T-helper 17 cell (primary cell): ENCODE results near the gene ESM1. TPM values are rescaled to one million over a fixed set of nuclear protein-coding genes. Genes with fewer than 3 reads are reported as not detected.
"Not testable (repeated sequence)": the region's sequence is repeated elsewhere in the genome, so short reads cannot be mapped to it uniquely, and the experiment has no call there.

Source experiments
- ATAC-seq: fragments of 150-1000 bp; cut with Tn5 transposase; 2 replicates; pipeline ENCODE4 v1.10.0; 2021; ENCODE audit warnings: mild to moderate bottlenecking, moderate library complexity
- DNase-seq, 3 donors: peaks; one replicate each; pipeline versions ENCODE4 v3.0.0 to v3.0.0-alpha.2; 2020 to 2021
- H3K9me3 ChIP-seq: one replicate; pipeline ENCODE4 v1.7.0; 2013; ENCODE audit warnings: low read length, mild to moderate bottlenecking; ENCODE audit not compliant: control insufficient read depth, poor library complexity, severe bottlenecking
- H3K27ac Mint-ChIP-seq: one replicate; pipeline ENCODE4 v1.8.0; 2022; ENCODE audit warnings: mild to moderate bottlenecking, moderate library complexity, mixed read lengths
- H3K27me3 Mint-ChIP-seq: one replicate; pipeline ENCODE4 v1.8.0; 2022; ENCODE audit warnings: mixed read lengths
- H3K36me3 Mint-ChIP-seq: one replicate; pipeline ENCODE4 v1.8.0; 2022; ENCODE audit warnings: low read depth, mixed read lengths
- H3K4me1 Mint-ChIP-seq: one replicate; pipeline ENCODE4 v1.8.0; 2022; ENCODE audit warnings: mild to moderate bottlenecking, mixed read lengths
- H3K4me3 Mint-ChIP-seq: one replicate; pipeline ENCODE4 v1.8.0; 2022; ENCODE audit warnings: mild to moderate bottlenecking, moderate library complexity, mixed read lengths
- total RNA-seq, 4 donors: library from RNA in 2 of 4; stranded (reverse) in 2 of 4; gene quantifications; one replicate each; pipeline ENCODE4 v1.2.3 and lab custom pipeline; 2022 to 2026

The ESM1 gene, protein sequence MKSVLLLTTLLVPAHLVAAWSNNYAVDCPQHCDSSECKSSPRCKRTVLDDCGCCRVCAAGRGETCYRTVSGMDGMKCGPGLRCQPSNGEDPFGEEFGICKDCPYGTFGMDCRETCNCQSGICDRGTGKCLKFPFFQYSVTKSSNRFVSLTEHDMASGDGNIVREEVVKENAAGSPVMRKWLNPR
- total RNA-seq (not detected), total RNA-seq (lab: John Stamatoyannopoulos, UW) (0.30 to 0.35 reads per million in 2 donors)

DNA sequence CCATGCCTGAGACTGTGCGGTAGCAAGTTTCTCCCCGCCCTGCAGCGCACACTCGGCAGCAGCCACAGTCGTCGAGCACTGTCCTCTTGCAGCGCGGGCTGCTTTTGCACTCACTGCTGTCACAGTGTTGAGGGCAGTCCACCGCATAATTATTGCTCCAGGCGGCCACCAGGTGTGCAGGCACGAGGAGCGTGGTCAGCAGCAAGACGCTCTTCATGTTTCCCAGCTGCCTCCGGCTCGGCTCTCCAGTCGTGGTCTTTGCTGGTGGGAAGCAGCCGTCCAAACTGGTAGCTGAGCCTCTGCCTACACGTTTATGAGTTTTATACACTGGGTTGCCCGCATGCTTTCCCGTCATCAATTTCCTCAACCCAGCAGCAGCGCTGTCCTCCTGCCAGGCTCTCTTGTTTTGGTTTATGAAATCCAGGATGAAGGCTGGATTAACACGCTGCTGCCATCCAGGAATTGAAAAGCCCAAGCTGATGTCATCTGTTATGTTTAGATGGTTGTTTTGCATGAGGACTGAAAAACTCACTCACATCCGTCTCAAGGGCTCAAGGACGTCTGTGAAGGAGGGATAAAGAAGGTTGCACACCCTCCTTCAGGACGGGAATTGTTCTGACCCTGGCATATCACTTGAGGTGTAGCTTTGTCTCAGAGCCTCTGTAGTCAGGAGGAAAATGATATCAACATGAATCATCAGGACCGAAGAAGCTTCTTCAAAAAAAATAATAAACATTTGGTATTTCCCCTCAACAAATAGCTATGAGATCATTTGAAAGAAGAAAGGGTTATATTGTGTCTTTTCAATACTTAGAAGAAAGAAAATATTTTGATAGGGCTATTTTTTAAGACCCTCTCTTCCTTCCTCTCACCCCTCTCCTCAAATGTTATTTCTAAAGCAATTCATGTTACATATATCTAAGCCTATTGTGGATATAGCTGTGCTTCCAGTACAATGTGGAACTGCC is at the start of gene ESM1:
TSS of gene ESM1 (minus strand) at position 293 of the 968 bp plus-strand sequence. CDS start at position 217, 76 bp downstream.
- peak; percentile 27 for ATAC-seq
- Mint-ChIP-seq H3K36me3 (no peaks in the 10 kb centered on the region), H3K4me3 (peak within 1 kb of the TSS; percentile 63), H3K4me1 (peaks cover 37% of the 10 kb centered on the region), H3K27me3 (peaks cover 12% of the 10 kb centered on the region), H3K27ac (peak within 1 kb of the TSS; percentile 80)
- no peak for DNase-seq
- no peaks in the 10 kb centered on the region for H3K9me3 ChIP-seq

DNA sequence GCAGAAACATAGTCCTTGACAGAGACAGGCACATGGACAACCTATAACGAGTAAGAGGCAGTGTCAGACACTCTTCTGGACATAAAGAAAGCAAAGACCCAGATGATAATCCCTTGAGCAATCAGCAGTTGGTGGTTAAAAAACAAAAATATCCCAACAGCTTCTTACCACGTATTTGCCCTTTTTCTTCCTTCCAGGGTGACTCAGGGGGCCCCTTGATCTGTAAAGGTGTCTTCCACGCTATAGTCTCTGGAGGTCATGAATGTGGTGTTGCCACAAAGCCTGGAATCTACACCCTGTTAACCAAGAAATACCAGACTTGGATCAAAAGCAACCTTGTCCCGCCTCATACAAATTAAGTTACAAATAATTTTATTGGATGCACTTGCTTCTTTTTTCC is 48.2 kb upstream of the ESM1 start:
- H3K4me1 Mint-ChIP-seq: peaks cover 31% of the 10 kb centered on the region

DNA sequence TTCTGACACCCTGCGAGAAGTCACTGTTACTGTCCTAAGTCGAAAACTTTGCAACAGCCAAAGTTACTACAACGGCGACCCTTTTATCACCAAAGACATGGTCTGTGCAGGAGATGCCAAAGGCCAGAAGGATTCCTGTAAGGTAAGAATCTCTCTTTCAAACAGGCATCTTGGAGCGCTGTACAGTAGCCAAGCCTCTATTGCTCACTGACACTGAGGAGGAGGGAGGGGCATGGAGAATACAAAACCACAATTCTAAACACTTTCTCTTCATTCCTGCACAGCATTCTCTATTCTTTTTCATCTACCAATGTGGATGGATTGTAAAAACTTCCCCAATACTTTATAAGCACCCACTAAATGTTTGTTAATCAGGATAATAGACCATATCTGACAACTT is 46.1 kb upstream of the ESM1 start:
- no peaks in the 10 kb centered on the region for H3K9me3 ChIP-seq
- Mint-ChIP-seq H3K36me3 (no peaks in the 10 kb centered on the region), H3K4me1 (peaks cover 30% of the 10 kb centered on the region), H3K4me3 (no peak overlapping the region), H3K27ac (no peak overlapping the region), H3K27me3 (no peaks in the 10 kb centered on the region)
- DNase-seq (no peak), ATAC-seq (no peak)

More for the DNA sequence above, 48.2 kb upstream of the ESM1 start:
- ATAC-seq (no peak), DNase-seq (no peak)
- H3K9me3 ChIP-seq: no peaks in the 10 kb centered on the region
- Mint-ChIP-seq H3K36me3 (no peaks in the 10 kb centered on the region), H3K4me3 (no peak overlapping the region), H3K27me3 (no peaks in the 10 kb centered on the region), H3K27ac (no peak overlapping the region)

DNA sequence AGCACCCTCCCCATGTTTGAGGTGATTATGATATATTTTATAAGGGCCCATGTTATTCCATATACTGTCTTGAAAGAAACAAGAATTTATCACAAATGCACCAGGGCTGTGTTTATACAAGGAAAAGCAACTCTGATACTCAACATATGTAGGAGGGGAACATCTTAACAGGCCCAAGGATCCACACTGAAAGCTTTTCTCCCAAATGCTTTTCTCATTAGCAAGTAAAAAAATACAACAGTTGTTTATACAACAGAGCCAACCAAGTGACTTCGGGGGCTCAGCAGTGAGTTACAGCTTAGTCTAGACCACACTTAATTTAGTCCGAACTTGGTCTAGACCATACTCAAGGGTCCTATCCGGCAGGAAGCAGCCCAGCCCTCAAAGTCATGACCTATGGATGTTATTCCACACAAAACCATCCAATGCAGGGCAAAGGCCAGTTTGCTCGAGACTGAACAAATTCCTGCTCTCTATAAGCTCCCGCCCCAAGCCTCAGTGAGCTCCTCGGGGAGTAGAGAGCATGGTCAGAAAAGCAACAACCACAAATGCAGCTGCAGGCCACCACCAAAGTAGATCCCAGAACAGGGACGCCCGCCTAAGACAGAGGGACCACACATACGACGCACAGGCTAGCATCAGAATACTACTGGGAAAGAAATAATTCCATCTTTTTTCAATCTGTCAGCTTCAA is 45.4 kb upstream of the ESM1 start:
- Mint-ChIP-seq H3K27me3 (no peaks in the 10 kb centered on the region), H3K4me1 (peaks cover 31% of the 10 kb centered on the region), H3K36me3 (no peaks in the 10 kb centered on the region), H3K27ac (no peak overlapping the region), H3K4me3 (no peak overlapping the region)
- H3K9me3 ChIP-seq: no peaks in the 10 kb centered on the region
- ATAC-seq: no peak
- no peak for DNase-seq

DNA sequence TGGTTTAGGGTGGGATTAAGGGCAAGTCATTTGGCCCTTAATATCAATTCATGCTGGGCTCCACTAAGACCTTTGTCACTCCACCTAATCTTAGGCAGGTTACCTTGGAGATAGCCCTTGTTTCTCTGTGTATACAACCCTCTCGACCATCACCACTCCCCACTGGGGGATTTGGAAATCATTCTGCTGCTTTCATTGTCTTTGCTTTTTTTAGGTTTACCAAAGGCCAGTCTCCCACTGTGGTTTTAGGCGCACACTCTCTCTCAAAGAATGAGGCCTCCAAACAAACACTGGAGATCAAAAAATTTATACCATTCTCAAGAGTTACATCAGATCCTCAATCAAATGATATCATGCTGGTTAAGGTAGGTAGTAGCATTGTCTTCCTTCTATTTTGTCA is 44.8 kb upstream of the ESM1 start:
- H3K9me3 ChIP-seq: no peaks in the 10 kb centered on the region
- Mint-ChIP-seq H3K36me3 (no peaks in the 10 kb centered on the region), H3K27ac (no peak overlapping the region), H3K4me1 (peaks cover 35% of the 10 kb centered on the region), H3K4me3 (no peak overlapping the region), H3K27me3 (no peaks in the 10 kb centered on the region)
- ATAC-seq (no peak), DNase-seq (no peak)

DNA sequence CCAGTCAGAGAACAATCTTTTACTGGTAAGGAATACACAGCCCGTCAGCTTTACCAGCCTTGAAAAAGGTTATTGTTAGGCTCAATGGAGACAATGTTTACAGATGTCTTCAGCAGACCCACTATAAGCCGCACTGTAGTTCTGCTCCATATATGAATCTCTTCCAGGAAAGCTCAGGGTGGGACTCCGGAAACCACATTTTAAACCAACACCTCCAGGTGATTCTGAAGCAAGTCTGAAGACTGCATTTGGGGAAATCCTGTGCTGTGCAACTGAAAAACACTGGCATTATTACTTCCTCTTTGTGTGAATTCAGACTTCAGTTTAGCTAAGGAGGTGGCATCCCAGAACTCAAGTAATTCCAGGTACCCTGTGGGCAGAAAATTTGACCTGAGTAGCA is 42.2 kb upstream of the ESM1 start:
- H3K4me3 Mint-ChIP-seq: peak overlapping the region; percentile 64
- H3K4me1 Mint-ChIP-seq: peaks cover 42% of the 10 kb centered on the region
- peak; percentile 84 for ATAC-seq
- no peaks in the 10 kb centered on the region for H3K36me3 Mint-ChIP-seq
- no peaks in the 10 kb centered on the region for H3K9me3 ChIP-seq
- DNase-seq: no peak
- peak overlapping the region; percentile 27 for H3K27ac Mint-ChIP-seq
- no peaks in the 10 kb centered on the region for H3K27me3 Mint-ChIP-seq

DNA sequence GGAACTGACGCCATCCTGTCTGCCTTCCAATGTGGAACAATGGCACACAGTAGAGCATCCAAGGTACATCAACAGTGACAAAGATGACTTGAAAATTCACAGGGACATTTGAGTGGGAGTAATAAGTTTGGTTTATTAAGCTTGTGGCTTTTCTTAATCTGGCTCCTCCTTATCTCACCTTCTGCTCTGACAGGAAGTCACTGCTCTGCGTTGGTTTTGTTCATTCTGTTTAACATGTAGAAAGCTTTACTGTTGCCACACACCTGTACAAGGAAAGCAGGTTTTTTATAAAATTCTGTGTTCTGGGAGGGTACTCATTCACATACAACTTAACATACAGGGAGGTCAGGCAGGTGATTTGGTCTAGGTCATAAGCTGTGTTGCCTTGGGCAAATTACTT is 37.1 kb upstream of the ESM1 start:
- H3K4me1 Mint-ChIP-seq: peaks cover 36% of the 10 kb centered on the region
- H3K9me3 ChIP-seq: no peaks in the 10 kb centered on the region
- no peak overlapping the region for H3K27ac Mint-ChIP-seq
- H3K4me3 Mint-ChIP-seq: no peak overlapping the region
- no peaks in the 10 kb centered on the region for H3K27me3 Mint-ChIP-seq
- ATAC-seq (peak; percentile 55), DNase-seq (no peak)
- no peaks in the 10 kb centered on the region for H3K36me3 Mint-ChIP-seq

DNA sequence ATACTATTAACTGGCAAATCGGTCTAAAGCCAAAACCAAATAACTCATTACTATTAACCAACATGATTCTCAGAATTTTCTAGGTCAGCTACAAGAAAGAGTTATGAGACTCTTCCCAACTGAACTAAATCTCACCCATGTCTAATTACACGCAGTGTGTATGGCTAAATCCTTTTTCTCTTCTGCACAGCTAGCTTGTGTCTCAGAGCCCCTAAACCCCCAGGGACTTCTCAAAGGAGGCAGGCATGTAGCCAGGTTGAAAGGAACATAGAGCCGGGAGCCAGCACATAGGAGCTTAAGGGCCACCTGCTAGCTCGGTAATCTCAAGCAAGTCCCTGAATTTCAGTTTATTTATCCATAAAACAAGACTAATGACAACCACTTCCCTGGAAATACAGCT is 36.4 kb upstream of the ESM1 start:
- no peaks in the 10 kb centered on the region for H3K9me3 ChIP-seq
- Mint-ChIP-seq H3K4me3 (no peak overlapping the region), H3K27me3 (no peaks in the 10 kb centered on the region), H3K36me3 (no peaks in the 10 kb centered on the region), H3K27ac (no peak overlapping the region), H3K4me1 (peaks cover 30% of the 10 kb centered on the region)
- no peak for ATAC-seq
- DNase-seq: no peak

DNA sequence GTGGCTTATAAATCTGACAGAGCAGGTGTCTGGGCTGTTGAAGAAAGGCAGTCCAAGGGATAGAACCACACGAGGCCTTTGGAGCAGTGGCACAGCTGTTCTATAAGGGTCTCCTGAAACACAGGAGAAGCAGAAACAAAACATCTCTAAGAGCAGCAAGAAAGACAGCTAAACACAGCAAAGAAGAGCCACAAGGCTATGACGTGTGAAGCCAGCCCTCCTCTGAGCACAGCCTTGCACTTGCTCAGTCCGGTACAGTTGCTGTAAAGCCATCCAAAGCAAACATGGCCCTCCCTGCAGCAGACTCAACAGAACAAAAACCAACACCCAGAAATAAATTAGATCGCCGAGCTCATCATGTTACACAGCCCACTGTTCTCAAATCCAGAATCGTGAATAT is 36.0 kb upstream of the ESM1 start:
- Mint-ChIP-seq H3K4me1 (peaks cover 27% of the 10 kb centered on the region), H3K27me3 (no peaks in the 10 kb centered on the region), H3K36me3 (no peaks in the 10 kb centered on the region), H3K27ac (no peak overlapping the region), H3K4me3 (no peak overlapping the region)
- DNase-seq (no peak), ATAC-seq (no peak)
- no peaks in the 10 kb centered on the region for H3K9me3 ChIP-seq

DNA sequence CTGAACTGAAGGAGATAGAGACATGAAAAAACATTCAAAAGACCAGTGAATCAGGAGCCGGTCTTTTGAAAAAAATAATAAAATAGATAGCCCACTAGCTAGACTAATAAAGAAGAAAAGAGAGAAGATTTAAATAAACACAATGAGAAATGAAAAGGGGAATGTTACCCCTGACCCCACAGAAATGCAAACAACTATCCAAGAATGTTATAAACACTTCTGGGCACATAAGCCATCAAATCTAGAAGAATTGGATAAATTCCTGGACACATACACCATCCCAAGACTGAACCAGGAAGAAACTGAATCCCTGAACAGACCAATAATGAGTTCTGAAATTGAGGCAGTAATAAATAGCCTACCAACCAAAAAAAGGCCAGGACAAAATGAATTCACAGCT is 24.8 kb upstream of the ESM1 start:
- H3K4me1 Mint-ChIP-seq, H3K36me3 Mint-ChIP-seq, H3K4me3 Mint-ChIP-seq, DNase-seq, H3K27me3 Mint-ChIP-seq, H3K9me3 ChIP-seq, ATAC-seq, H3K27ac Mint-ChIP-seq: not testable (repeated sequence)

DNA sequence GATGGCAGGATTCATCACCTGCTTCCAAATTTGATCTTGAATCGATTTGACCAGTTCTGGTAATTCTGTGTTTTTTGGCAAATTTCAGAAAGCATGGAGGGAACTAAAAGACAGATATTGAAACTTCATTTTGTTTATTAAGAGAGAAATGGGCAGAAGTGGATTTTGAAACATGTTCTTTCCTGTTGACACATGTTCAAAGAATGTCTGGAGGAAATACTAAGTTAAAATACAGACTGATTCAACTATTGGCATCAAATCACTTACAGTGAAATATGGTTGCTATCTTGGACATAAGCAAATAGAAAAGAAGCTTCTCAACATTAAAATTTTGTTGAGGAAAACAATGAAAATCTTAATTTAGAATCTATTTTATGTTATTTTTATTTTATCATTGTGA is 19.3 kb upstream of the ESM1 start:
- peaks cover 26% of the 10 kb centered on the region for H3K4me1 Mint-ChIP-seq

DNA sequence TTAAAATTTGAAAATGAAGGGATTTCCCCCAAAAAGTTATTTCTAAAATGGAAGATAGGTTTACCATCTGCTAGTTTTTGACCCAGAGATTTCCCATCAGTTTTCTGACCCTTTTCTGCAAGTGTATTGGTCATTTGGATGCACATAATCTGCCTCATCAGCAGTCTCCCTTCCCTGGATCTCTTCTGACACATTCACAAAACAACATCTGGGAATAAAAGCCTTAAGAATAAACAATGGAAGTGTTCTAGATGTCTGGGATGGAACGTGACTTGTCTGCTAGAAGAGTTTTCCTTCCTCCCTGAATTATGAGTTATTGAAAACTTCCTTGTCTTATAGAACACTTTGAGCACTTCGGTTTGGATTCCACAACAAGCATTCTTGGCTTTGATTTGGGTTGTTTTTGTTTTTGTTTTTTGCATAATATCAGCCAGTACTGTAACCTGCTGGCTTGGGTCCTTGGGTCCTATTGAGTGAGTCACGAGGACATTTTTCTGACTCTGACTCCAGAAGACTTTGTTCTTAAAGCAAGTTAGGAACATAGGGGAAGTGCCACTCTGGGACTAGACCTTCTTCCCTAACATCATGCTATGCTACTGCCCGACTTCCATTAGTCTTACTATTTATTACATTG is 18.2 kb upstream of the ESM1 start:
- H3K9me3 ChIP-seq: no peaks in the 10 kb centered on the region
- no peak overlapping the region for H3K27ac Mint-ChIP-seq
- no peak for DNase-seq
- peaks cover 3% of the 10 kb centered on the region for H3K36me3 Mint-ChIP-seq
- ATAC-seq: no peak
- no peak overlapping the region for H3K4me3 Mint-ChIP-seq
- peaks cover 29% of the 10 kb centered on the region for H3K4me1 Mint-ChIP-seq
- no peaks in the 10 kb centered on the region for H3K27me3 Mint-ChIP-seq

More for the DNA sequence above, 19.3 kb upstream of the ESM1 start:
- Mint-ChIP-seq H3K27ac (no peak overlapping the region), H3K27me3 (no peaks in the 10 kb centered on the region), H3K4me3 (no peak overlapping the region), H3K36me3 (peaks cover 3% of the 10 kb centered on the region)
- H3K9me3 ChIP-seq: no peaks in the 10 kb centered on the region
- DNase-seq (no peak), ATAC-seq (no peak)

DNA sequence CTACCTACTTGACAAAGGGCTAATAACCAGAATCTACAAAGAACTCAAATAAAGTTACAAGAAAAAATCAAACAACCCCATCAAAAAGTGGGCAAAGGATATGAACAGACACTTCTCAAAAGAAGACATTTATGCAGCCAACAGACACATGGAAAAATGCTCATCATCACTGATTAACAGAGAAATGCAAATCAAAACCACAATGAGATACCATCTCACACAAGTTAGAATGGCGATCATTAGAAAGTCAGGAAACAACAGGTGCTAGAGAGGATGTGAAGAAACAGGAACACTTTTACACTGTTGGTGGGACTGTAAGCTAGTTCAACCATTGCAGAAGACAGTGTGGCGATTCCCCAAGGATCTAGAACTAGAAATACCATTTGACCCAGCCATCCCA is 16.8 kb upstream of the ESM1 start:
- Mint-ChIP-seq H3K4me3 (peak overlapping the region; percentile 13), H3K4me1 (peaks cover 25% of the 10 kb centered on the region), H3K27ac (peak overlapping the region; percentile 44)
- ATAC-seq, H3K36me3 Mint-ChIP-seq, H3K27me3 Mint-ChIP-seq, DNase-seq, H3K9me3 ChIP-seq: not testable (repeated sequence)
